HL-60 (cell line): ENCODE data around the gene ITIH3.

Experiments used
- CTCF ChIP-seq: IDR thresholded peaks from one replicate; pipeline ENCODE4 v1.5.1; 2011; ENCODE audit warnings: low read length, control low read depth, inconsistent platforms; ENCODE audit not compliant: insufficient read depth
- GABPA ChIP-seq: IDR thresholded peaks from 2 replicates; pipeline ENCODE4 v1.6.1; 2012; ENCODE audit warnings: low read depth
- POLR2AphosphoS5 ChIP-seq: IDR thresholded peaks from 2 replicates; pipeline ENCODE4 v1.6.1; 2012; ENCODE audit warnings: low read depth
- REST ChIP-seq: IDR thresholded peaks from 2 replicates; pipeline ENCODE4 v1.6.1; 2012; ENCODE audit warnings: low read depth; ENCODE audit not compliant: insufficient replicate concordance
- SPI1 ChIP-seq: IDR thresholded peaks from 2 replicates; pipeline ENCODE4 v1.6.1; 2012; ENCODE audit warnings: low read depth, mild to moderate bottlenecking, borderline replicate concordance

- TF ChIP-seq POLR2AphosphoS5 (no peak), CTCF (no peak), GABPA (no peak), REST (no peak), SPI1 (no peak)
These were observed 42.4 kb downstream of the ITIH3 start for GRCh38 chr3:52836986-52837385.
